Islet precursor cell (in vitro differentiated cells): ENCODE data around the gene MMP20.
A peak's percentile ranks its signal among the peaks of the same experiment; 100 is the strongest.
"Not testable (repeated sequence)": the region's sequence is repeated elsewhere in the genome, so short reads cannot be mapped to it uniquely, and the experiment has no call there.

Source experiments
- DNase-seq: peaks from one replicate; pipeline ENCODE4 v3.0.0-alpha.2; 2018

MMP20 gene, protein sequence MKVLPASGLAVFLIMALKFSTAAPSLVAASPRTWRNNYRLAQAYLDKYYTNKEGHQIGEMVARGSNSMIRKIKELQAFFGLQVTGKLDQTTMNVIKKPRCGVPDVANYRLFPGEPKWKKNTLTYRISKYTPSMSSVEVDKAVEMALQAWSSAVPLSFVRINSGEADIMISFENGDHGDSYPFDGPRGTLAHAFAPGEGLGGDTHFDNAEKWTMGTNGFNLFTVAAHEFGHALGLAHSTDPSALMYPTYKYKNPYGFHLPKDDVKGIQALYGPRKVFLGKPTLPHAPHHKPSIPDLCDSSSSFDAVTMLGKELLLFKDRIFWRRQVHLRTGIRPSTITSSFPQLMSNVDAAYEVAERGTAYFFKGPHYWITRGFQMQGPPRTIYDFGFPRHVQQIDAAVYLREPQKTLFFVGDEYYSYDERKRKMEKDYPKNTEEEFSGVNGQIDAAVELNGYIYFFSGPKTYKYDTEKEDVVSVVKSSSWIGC

DNA sequence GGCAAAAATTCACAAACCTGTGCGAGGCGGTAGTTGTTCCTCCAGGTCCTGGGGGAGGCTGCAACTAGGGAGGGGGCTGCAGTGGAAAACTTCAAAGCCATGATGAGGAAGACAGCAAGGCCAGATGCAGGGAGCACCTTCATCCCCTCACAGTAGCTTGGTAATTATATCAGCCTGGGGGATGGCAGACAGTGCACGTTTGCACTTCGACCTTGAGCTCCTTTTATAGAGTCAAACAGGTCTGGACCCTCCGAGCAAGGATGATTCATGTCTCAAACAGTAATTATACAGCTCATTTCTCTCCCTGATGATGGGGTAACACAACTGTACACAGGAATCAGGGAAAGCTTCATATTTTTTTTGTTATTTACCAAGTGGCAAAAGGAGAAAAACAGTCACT is at the start of gene MMP20:
MMP20 (minus strand) TSS at position 156 of the 400 bp plus-strand sequence; CDS start at position 143, 13 bp downstream.
- no peak for DNase-seq

DNA sequence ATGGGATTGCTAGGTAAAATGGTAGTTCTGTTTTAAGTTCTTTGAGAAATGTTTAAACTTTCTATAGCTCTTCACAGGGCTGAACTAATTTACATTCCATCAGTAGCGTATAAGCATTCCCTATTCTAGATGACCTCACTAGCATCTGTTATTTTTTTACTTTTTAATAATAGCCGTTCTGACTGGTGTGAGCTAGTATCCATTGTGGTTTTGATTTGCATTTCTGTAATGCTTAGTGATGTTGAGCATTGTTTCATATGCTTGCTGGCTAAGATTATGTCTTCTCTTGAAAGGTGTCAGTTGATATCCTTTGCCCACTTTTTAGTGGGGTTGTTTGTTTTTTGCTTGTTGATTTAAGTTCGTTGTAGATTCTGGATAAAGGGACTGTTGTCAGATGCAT is 44.5 kb upstream of the MMP20 start:
- no peak for DNase-seq

DNA sequence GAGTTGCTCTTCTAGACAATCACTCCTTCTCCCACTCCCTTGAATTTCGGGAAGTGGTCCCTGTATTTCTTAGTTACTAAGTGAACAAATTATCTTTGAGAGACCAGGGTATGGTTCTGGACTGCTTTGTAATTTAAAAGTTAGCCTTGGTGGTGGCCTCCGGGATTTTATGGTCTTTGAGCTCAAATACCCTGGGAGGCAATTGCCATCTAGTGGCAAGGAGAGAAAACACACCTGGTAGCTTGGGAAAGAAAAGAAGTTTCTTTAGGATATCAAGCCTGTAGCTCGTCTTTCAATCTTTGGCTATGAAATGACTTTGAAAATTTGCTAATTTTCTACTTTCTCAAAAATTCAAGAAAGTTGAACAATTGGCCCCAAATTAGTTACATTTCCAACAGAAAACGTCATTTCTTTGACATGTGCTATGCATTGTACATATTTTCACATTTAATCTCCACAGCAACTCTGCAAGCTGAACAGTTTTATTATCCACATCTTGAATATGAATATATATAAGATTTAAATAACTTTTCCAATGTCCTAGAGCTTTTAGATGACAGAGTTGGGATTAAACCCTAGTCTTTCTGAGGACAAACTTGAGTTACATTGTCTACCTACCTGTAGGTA is 41.3 kb upstream of the MMP20 start:
- peak; percentile 64 for DNase-seq

DNA sequence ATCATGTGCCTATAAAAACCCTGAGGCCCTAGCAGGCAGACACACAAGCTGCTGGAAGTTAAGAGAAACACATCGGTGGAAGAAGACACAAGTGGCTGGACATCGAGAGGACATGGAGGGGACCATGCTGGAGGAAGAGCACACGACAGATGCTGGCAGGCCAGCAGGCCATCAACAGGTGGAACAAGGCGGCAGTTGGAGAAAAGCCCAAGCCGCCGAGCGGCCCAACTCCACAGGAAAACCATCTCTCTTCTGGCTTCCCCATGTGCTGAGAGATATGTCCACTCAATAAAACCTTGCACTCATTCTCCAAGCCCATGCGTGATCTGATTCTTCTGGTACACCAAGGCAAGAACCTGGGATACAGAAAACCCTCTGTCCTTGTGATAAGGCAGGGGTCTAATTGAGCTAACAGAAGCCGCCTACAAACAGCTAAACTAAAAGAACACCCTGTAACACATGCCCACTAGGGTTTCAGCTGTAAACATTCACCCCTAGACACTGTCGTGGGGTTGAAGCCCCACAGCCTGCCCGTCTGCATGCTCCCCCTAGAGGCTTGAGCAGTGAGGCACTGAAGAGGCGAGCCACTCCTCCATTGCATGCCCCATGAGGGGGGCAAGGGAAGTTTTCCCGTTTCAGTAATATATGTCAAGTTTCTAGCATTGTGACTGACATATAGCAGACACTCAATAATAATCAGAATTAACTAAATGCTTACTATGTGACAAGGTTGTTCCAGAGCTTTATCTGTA is 39.0 kb upstream of the MMP20 start:
- no peak for DNase-seq

DNA sequence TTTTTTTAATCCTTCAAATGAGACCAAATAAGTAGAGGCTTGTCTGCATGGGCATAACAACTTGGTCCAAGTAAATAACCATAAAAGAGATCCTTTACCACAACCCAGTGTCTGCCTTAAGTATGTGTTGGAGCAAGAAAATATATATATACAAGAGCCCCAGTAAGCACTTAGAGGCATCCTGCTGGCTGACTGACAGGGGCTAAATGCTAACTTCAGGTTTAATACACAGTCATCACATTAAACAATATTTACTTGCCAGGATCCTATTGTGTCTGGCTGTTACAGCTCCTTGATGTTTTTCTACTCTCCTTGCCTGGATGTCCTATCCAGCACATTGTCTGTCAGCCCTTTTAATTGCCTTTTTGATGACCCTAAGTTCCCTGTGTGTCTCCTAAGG is 37.5 kb upstream of the MMP20 start:
- no peak for DNase-seq

DNA sequence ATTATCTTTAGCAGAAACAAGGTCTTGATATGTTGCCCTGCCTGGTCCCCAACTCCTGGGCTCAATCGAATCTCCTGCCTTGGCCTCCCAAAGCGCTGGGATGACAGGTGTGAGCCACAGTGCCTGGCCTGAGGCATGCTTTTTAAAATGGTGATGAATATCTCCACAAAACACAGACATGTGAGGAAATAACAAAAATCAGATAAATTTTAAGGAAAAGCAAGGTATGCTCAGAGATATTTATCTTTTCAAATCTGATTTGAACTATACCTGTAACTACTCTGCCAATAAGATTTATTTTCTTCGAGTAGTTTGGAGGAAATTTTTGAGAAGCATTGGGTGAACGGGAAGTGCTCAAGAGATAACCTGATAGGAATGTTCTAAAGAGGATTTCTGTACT is 35.9 kb upstream of the MMP20 start:
- DNase-seq: no peak

DNA sequence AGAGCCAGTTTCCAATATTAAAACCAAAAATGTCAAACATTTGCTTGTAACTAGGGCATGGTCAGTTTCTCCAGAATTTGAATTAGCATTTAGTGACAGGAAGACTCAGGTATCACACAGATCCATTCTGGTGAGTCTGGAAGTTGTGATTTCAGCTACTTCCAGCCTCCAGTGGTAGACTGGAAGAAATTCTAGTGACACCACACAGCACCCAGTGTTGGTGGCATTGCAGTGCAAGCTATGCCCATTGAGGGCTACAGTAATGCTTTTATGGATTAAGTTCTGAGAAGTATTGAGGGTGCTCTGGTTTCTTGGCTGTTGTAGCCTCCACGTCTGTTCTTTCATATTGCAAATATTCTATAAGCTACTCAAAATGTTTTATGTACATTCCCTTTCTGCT is 31.4 kb upstream of the MMP20 start:
- DNase-seq: no peak

DNA sequence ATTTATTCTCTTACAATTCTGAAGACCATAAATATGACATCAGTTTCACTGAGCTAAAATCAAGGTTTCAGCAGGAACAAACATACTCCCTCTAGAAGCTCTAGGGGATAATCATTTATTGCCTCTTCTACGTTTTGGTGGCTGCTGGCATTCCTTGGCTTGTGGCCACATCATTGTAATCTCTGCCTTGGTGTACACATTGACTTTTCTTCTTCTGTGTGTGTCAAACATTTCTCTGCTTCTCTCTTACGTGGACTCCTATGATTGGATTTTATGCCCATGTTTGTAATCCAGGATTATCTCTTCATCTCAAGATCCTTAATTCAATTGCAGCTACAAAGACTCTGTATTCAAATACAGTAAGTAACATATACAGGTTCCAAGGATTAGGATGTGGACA is 30.4 kb upstream of the MMP20 start:
- DNase-seq: no peak

DNA sequence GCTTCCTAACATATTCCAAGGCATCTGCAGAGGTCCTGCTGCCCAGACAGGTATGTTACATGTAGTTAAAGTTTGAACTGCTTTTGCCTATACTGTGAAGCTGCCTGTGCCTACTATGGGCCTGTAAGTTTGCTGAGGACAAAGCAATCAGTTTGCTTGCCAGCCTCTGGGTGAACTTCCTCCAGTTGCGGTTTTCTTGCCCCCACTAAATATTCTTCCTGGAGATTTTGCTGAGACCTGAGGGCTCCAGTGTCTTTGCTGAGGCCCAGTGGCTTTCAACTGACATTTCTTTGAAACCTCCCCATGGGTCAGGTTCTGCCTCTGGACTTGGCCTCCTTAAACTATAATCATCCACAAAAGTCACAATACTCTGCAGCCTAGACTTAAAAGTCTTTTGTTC is 29.6 kb upstream of the MMP20 start:
- no peak for DNase-seq

DNA sequence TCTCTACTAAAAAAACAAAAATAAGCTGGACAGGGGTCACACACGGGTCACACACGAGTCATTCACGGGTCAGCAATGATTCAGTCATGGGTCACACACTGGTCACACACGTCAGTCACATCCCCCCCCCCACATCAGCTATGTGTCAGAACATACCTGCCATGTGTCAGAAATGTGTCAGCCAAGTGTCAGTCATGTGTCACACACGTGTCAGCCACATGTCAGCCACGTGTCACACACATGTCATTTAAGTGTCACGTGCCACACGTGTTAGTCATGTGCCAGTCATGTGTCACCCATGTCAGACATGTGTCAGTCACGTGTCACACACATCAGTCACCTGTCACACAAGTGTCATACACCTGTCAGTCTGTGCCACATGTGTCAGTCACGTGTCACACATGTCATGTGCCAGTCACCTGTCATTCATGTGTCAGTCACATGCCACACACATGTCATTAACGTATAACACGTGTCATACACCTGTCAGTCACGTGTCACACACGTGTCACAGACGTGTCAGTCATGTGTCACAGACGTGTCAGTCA is 28.7 kb upstream of the MMP20 start:
- no peak for DNase-seq

DNA sequence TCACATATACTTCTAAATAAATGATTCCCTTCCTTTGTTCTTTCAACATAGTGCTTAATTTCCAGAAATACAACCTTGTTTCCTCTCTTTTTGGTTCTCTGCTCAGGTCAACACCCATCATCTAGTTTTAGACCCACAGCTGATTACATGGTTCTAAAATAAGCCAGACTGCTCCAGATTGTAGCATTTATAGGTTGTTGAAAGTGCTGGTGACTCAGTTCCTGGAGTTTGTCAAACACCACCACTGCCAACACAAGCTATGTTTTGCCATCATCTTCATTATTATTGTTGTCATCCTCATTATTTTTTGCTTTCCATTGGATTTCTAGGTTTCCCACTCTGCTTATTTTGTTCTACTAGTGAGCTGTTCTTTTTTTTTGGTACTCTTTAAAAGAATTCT is 22.3 kb upstream of the MMP20 start:
- no peak for DNase-seq

DNA sequence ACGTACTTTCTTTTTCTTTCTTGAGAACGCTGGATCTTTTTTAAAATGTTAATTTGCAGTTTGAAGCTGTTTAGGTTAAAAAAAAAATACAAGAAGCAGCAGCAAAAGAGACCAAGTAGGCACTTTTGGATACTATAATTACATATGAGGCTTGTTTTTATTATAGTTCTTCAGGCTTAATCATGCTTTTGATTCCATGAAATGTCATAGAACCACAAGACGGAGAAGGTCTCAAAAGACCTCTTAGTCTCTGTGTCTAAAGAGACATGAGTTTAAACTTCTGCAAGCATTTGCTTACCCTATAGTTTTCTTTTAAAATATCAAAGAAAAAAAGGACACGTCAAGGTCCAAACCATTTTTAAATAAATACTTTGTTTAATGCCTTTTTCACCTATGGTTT is 18.8 kb upstream of the MMP20 start:
- no peak for DNase-seq

DNA sequence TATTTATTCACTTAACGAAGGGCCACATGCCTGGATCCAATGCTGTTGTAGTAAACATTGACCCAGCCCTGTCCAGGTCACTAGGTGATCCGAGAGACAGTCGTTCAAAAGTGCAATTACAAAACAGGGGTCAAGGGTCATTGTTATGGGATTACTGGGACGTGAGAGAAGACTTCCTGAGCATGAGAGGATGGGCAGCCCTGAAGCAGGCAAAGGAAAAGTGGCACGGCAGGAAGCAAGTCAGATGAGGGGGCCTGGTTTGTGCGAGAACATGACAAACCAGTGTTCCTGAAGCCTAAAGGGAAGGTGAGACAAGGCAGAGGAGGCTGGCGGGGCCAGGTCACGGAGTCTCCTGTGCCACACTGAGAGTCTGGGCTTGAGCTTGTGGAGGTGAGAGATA is 15.8 kb upstream of the MMP20 start:
- DNase-seq: peak; percentile 62

DNA sequence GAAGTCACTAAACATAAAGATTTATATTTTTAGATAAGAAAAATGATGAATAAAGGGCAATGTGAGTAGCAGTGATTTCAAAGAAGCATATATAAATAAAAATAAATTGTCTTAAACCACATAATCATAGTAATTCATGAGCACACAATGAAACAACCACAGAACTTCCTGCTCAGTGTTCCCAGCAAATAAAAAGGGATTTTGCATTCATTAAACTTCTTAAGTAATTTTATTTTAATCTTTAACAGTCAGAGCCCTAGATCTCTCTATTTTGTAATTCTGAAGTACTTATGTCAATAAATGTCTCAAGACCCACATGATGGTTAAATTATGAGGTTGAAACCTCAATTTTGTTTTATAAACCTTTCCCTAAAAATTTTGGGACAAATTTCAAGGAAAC is 14.5 kb upstream of the MMP20 start:
- no peak for DNase-seq

DNA sequence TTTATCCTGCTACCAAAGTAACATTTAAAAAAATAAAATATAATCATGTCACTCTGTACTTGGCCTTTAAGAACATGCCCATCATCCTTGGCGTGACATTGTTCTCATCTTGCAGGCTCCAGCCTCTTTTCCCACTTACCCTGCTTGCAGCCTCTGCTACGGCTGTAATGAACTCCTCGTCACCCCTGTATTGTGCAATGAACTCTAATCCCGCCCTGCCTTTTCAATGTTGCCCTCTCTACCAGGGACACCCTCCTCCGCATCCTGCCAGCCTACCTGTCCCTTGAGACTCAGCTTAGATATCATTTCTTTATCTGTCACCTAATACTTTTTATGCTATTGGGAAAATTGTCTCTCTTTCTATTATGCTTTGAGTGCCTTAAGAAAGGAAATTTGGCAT is 12.6 kb upstream of the MMP20 start:
- DNase-seq: no peak

DNA sequence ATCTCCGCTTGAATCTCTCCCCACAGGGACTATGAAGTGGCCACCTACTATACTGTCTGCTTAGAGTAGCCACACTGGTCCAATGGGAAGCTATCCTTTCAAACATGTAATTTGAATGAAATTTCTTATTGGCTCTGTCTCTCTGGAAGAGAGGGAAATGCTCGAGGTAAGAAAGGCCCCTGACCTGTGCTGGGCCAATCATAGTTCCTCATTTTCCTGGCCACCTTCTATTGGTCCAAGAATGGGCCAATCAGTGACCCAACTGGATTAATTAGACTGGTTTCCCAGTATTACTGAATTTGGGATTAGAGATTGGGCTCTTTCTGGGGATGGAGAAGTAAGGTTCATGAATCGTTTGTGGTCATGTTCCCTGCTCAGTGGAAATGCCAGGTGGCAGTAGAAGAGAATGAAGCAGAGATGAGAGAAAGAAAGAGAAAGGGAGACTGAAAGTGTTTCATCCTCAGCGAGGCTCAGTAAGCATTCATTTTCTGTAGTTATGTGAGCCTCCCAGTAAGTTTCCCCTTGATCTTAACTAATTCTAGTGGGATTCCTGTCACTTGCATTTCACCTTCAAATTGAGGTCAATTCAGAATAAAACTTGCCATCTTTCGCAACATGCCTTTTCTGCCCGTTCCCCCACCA is 8.4 kb upstream of the MMP20 start:
- DNase-seq: no peak

DNA sequence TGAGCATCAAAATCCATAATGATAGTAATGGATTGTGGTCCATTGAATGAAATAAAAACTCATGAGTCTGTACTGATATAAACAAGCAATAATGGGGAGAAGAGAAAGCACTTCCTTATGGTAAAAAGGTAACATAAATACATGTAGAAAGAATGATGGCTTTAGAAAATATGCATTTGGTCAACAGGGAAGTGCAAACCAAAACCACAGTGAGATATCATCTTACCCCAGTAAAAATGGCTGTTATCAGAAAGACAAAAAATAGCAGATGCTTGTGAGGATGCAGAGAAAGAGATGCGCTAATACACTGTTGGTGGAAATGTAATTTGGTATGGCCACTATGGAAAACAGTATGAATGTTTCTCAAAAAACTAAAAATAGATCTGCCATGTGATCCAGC is 6.9 kb upstream of the MMP20 start:
- DNase-seq: no peak

DNA sequence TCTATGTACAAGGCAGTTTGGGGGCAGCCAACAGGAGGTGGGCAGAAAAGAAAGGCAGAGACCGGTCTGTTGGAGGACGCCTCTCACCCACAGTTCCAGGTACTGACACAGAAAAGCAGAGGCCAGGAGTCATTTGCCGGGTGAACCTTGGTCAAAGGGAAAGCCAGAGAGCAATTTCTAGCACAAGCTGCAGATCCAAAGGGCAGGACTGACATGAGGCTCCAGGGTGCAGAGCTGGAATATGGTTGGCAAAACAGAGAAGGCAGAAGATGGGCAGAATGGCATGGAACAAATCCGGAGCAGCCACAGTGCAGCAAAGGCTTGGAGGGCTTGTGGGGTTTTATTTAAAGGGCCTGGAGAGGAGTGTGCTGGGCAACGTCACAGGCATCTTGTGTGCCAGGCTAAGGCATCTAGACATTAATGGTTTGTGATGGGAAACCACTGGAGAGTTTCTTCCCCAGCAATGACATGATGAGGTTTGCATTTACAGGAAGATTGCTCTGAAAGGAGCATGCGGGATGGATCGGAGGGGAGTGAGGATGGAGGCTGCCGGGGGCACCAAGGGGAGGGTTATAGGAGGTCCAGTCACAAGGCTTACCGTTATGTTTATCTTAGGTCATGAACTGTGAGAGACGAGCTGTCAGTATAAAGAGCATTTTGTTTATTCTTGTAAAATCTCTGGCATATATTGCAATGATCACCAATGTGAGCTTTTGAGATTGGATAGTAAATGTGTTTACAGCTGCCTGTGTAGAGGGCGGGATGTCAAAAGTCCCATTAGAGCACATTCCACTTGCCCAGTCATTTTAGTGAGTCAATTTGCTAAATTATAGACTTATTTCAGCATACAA is 5.7 kb upstream of the MMP20 start:
- DNase-seq: no peak

DNA sequence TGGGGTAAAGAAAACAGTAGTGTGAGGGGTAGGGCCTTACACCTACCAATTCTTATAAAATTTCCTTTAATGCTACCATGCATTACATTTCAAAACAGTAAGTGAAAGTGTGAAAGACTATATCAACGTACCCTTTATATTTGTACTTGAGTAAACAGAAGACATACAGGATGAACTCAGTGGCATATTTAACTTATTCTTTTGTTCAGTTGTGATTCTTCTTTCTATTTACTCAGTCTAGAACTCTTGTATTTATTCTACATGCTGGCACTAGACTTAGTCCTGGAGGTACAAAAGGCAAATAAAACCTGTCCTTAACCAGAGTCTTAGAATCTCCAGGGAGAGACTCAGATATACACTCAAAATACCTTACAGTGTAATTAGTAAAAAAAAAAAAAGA is 4.8 kb upstream of the MMP20 start:
- not testable (repeated sequence) for DNase-seq

DNA sequence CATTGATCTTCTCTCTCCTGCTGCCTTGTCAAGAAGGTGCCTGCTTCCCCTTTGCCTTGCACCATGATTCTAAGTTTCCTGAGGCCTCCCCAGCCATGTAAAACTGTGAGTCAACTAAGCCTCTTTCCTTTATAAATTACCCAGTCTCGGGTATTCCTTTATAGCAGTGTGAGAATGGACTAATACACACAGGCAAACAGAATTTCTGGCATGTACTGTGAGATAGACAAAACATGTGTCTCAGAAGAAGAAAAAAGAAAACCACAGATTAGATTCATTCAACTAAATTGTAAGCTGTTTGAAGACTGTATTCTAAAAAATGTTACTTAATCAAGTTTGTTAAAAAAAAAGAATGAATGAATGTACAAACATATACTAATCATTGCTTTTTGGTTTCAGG is 1.5 kb upstream of the MMP20 start:
- DNase-seq: no peak

DNA sequence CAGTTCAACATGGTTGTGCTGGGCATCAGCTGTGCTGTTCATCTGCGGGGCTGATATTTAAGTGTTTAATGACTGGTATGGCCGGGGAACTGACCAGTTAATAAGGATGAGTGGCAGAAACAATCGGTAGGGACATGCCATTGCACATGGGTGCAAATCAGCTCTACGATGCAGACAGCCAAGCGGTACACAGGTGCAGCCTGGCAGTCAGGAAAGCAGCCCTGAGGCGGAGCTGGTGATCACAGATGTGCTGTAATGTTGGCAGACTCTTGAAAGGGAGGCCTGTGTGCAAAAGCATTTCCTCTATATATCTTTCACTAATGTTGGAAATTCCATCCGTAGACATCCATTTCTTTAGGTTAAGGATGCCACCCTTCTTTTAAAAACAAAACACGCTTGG is 1.1 kb downstream of the MMP20 start:
- DNase-seq: no peak

DNA sequence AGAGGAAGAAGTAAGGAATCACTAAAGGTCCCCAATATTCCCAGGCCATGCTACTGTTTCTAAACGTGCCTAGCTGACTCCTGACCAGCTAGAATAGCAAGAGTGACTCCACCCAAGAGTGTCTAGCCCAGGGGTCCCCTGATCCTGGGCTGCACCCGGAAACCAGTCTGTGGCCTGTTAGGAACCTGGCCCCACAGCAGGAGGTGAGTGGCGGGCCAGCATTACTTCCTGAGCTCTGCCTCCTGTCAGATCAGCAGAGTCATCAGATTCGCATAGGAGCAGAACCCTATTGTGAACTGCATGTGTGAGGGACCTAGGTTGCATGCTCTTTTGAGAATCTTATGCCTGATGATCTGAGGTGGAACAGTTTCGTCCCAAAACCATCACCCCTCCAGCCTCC is 2.0 kb downstream of the MMP20 start:
- DNase-seq: no peak
